HG02938 (cell line): Measurements from ENCODE around the gene TXNRD2.
"Not testable (repeated sequence)": the region's sequence is repeated elsewhere in the genome, so short reads cannot be mapped to it uniquely, and the experiment has no call there.

Experiments used
- ATAC-seq: cut with Tn5 transposase; IDR thresholded peaks from one replicate; pipeline ENCODE4 v1.9.1; 2021; ENCODE audit warnings: mild to moderate bottlenecking, moderate library complexity; ENCODE audit not compliant: unreplicated experiment

The TXNRD2 gene

DNA sequence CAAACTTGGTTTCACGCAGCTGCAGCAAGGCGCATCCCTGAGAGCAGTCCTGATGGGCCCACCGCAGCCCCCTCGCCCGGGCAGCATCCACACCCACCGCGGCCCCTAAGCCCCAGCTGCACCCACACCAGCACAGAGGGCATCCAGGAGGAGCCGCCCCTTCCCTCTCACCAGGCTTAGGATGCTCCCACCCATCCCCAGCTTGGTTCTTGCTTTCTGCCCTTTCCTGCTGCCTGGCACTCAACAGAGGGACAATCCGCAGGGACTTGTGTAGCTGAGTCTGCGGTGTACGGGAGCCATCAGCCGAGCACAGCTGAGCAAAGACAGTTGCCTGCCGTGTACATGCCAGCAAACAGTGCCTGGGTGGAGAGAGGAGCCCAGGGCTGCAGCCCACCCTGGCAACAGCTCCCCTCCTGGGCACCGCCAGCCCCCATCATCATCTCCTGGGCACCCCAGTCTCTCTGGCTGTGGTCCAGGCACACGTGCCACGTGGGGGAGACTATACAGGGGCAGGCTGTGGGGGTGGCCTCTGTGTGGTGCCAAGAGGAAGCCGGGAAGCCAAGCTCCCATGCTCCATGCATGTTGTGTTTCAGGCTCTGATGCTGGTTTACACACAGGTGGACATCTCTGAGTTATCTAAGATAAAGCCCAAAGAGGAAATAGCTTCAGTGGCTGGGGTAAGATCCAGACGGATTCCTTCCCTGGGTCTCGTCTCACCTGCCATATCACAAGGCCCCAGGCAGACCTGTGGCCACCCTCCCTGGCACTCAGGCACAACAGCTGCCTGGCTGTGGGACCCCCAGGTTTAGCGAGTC lies 50.9 kb downstream of the TXNRD2 start:
- no peak for ATAC-seq

DNA sequence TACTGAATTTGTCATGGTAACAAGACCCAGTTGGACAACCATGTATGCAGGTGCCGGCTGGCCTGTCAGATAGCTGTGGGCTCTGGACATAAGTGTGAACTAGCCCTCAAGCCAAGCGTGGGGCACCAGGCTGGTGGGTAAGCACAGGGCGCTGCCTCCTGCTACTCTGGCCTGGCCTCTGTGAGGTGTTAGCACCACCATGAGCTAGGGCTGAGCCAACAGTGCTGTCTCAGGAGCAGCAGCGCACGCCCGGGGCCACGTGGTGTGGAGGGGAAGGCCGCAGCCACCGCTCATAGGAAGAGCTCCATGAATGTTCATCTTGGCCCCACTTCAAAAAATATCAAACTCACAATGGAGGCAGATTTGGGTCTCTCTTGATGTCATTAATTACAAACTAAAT lies 51.7 kb downstream of the TXNRD2 start:
- no peak for ATAC-seq

DNA sequence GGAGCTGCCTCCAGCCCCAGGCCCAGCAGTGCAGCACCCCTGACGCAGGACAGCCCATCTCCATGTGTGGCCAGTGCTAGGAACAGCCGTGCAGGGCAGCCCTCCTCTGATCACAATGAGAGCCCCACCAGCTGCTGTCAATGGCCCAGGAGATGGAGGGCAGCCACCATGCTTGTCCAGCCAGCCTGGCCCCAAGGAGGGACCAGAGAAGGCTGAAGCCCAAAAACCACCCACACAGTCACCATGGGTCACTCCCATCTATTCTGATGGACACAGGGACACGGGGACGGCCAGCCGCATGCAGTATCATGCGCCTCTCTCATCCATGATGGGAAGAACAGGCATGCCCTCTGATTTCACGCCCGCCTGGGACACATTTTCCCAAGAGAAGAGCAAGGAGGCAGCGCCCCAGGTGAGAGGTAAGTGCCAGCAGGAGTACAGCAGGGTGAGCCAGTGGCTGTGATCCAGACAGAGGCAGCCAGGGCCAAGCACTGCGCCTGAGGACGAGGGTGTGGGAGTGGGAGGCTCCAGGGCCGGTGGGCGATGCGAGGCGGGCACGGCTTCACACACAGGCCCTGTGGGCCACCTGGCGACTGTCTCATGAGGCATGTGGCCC lies 53.4 kb downstream of the TXNRD2 start:
- ATAC-seq: no peak

DNA sequence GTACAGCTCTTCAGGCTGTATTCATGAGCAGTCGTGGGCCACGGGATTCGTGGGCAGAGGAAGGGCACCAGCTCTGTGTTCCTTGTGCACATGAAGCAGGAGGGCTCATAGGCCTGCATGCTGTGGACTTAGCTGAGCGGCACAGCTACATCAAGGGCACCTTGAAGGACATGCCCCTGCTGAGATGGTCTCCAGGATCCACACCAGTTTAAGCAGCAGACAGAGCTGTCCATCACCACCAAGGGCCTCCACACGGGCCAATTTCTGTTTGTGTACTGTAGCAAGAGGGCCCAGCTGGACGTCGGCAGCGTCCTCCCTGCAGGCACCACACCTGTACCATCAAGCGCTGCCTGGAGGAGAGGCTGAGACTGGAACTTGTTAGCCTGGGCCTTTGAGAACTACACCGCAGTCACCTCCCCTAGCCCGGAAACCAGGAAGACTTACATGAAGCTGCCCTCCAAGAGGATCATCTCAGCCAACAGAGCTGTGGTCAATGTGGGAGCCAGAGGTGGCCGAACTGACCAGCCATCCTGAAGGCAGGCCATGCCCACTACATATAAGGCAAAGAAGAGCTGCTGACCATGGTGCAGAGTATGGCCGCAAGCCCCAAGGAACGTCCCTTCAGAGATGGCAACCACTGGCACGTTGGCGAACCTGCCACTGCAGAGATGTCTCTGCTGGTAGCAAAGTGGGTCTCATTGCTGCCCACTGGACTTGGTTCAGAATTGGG lies 54.2 kb downstream of the TXNRD2 start:
- ATAC-seq: no peak

DNA sequence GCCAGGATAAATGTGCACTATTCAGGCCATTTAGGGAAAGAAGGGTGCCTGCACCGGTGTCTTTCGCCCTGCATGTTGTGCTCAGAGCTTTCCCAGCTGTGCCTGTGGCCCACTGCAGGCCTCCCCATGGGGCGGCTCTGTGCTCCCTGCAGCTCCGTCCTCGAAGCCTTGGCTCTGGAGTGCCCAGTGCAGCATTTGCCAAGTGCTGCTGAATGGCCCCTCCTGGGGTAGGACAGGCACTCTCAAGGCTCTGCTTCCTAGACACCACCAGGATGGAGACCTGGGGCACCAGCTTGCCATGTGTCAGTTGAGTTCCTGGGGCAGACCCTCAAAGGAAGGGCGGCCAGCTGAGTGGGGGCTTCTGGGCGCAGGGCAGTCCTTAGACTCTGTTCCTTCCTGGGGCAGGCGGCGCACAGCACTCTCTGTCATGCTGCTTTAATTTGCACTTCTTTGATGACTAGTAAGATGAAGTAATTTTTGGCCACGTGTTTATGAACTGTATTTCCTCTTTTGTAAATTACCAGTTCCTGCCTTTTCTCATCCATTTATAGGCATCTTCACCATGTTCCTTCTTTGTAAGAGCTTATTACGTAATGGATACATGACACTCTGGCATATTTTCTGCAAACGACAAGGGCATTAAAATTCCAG lies 54.9 kb downstream of the TXNRD2 start:
- no peak for ATAC-seq

DNA sequence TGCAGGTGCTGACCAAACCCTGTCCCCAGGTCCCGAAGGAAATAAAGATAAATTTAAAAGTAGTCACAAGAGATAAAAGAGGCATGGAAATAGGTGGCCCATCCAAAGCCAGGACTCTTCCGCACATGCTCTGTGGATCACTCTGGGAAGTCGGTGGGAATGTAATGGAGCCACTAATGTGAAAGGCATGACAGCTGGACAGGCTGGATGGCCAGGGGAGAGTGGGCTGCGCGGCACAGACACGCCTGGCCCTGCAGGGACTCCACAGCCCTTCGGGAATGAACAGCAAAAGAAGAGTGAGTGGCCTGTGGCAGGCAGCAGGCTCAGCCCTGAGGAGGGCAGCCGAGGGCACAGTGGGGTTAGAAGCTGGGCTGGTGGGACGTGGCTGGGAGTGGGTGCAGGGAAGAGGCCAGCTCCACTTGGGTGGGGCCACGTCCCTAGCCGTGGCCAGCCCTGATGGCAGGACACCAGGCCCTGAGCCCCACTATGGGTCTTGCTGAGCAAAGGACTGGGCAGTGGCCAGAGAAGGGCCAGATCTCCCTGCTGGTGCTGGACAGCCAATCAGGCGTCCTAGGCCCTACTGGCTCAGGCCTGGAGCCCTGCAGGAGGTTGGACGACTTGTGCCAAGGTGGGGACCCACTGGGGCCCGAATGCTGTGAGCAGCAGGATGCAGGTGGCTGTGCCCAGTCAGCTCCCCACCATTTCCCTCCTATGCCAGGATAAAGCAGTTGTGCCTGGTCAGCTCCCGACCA lies 55.6 kb downstream of the TXNRD2 start:
- ATAC-seq: no peak

DNA sequence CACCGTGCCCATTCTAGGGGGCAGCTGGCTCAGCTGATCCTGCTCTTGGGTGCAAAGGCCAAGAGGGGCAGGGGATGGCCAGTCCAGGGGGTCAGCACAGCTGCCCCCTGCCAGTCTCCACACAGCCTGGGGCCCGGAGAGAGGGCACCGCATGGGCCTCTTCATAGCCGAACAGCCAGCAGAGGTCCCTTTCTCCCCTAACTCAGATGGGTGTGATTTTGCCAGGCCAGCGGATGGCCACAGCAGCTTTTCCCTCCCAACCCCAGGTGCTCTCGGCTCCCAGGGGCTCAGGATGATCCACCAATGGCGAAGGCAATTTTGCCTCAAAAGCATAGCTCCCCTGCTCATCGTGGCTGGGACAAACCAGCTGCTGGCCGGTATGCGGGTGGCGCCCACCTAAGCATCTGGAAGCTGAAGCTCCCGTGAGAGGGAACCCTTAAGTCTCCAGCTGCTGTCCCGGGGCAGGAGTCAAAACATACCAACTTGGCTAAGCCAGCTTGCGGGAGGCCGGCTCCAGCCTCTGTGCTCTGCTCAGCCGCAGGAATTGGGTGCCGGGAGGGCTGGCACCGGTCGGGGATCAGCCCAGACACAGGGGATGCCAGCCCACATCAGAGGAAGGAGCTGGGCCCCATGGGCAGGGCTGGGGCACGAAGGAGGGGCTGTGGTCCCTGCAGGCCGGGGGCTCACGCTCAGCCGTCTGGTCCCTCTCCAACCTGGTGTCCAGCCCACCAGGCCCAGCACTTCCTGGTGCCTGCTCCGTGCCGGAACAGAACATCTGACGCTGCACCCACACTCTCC lies 56.5 kb downstream of the TXNRD2 start:
- no peak for ATAC-seq

DNA sequence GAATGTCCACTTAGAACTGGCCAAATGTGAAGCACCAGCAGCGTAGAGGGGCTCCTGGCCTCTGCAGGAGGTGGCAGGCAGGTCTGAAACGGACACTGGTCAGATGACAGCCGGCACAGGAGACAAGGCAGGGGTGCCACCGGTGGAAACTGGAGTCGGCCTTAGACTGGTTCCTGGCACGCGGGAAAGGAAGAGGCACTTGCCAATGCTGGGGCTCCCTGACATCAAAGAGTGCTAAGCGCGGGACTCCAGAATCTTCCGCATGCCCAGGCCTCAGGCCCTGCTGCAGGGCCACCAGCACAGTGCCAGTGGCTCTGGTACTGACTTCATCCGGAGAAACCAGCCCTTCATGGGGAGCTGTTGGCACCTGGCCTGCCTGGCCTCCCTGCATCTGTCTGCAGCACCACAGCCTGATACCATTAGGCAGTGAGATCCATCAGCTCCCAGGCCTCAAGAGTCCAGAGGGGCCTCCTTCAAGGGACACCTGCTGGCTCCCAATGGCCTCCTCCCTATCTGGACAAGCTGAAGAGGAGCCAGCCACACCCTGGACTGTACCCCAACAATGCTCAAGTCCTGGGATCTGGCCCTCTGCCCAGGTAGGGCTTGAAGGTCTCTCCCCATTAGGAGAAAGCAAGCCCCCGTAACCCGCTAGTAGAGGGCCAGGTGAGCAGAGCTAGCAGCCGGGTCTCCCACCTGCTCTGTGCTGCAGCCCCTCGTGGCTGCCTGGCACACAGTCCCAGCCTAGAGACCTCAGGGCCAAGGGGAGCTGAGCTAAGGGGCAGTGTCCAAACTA lies 57.3 kb downstream of the TXNRD2 start:
- ATAC-seq: no peak

DNA sequence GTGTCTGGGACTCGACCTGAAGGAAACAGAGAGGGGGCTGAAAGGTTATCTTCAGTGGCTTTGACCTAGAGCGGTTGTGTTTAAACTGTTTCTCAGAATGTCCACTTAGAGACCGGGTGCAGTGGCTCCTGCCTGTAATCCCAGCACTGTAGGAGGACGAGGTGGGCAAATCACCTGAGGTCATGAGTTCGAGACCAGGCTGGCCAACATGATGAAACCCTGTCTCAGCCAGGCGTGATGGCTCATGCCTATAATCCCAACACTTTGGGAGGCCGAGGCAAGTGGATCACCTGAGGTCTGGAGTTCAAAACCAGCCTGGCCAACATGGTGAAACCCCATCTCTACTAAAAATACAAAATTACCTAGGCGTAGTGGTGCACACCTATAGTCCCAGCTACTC lies 58.2 kb downstream of the TXNRD2 start:
- ATAC-seq: not testable (repeated sequence)

DNA sequence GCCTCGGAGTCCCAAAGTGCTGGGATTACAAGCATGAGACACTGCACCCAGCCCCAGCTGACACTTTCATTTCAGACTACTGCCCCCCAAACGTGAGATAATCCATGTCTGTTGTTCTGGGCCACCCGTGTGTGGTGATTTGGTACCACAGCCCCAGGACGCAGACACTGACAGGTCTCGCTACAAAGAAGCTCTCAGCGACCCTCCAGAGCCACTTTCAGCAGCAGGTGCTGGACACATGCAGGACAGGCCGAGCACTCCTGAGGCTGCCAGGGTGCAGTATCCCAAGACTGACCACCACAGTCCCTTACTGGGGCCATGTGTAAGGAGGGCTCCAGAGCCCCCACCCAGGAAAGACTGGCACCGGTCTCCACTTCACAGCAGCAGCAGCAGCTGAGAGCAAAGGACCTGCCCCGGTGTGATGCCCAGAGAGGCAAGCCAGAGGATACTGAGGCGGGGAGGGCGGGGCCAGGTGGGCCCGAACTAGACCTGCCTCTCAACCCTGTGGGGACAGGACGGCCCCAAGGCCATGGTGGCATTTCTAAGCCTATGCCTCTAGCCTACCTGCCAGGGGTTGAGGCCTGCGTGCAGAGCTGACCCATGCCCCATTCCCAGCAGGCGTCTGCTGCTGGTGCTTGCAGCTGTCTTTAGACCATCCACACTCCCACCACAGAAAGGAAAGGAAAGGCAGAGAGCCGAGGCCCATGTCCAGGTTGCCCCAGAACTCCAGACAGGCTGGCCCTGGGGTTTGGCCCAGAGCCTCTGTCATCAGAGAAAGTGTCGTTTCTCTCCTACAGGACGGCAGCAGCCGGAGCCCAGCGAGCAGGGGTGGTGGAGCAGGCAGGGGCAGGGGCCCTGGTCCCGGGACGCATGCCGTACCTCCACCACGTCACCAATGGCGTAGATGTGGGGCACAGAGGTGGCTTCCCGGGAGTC lies 58.9 kb downstream of the TXNRD2 start:
- ATAC-seq: no peak

DNA sequence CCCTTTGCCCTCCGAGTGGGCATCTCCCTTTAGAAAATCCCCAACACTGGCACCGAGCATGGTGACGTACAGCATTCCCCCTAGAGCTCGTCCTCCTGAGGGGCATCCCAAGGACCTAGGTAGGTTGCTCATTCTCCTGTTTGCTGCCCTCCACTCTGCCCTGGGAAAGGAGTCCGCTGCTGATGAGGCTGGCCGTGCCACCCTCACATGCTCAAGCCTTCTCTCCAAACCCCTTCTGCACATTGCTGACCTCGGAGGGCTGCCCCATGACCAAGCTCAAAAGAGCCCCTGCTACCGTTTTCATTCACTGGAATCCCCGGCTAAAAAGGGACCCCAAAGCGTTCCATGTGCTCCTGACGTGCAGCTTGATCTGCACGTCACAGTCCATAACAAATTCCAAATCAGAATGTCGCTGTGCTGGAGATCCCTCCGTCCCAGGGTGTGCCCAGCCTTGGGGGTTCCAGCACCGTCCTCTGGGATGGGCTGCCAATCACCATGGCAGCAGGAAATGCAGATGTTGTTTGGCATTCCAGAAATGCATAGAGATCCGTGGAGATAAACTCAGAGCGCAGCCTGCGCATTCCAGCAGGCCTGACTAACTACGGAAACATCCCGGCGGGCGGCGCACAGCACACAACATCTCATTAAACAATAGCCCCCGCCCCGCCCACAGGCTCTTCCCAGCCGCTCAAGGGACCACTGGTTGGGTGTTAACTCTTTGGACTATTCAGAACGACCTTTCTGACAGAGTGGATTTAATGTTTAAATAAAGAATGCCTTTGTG lies 60.6 kb downstream of the TXNRD2 start:
- ATAC-seq: no peak

DNA sequence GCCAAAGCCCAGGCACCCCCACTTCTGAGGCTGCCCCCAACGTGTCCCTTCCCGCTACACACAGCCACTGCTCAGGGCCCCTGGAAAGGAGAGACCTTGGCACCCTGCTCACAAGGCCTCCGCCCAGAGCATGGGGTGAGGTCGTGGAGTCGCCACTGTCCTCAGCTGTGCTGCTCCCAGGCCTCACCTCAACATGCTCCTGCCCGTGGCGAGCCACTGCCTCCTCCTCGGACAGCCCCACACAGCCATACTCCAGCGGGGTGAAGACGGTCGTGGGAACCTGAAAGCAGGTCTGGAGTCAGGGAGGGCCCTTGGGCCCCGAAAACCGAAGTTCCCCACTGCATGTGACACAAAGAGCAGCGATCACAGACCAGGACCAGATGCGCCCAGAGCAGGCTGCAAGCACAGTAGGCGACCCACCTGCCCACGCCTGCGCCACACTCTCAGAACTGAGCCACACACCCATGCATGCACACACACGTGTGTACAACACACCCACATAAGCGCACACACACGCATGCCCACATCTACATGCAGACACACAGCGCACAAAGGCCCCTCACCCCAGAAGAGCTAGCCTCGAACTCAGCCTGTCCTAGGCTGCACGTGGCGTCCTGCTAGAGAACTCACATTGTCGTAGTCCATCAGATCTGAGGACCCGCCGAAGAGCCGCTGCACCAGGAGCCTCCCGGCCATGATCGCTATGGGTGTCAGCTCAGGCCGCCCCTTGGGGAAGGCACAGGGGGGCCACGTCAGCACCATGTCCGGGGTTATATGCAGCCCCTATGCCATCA lies 61.4 kb downstream of the TXNRD2 start:
- no peak for ATAC-seq

DNA sequence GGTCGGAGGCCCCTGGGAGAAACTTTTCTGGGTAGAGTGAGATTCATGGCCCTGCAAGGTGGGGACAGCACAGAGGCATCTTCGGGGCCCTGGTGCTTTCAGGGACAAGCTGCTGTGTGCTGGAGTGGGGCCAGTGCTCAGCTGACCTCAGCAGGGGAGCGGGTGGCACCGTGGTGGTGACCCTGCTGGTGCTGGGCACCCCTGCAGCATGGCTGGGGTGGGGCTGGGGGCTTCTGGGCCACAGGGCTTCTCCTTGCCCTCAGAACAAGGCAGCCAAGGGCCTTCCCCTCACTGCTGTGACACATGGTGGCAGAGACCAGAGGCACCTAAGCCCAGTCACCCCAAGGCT lies 62.0 kb downstream of the TXNRD2 start:
- ATAC-seq: no peak

DNA sequence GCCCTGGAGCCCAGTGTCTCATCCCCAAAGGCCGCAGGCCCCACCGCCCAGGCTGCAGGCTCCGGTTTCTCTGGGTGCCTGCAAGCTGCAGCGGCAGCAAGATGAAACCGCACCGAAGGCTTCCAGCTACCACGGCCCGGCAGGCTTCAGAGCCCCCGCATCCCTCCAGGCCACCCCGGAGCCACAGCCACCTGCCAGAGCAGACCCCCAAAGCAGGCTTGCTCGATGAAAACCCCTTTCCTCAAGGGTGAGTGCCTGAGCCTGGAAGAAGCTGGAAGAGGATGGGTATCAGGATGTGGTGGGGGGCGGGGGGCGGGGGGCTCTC lies 62.4 kb downstream of the TXNRD2 start:
- no peak for ATAC-seq

DNA sequence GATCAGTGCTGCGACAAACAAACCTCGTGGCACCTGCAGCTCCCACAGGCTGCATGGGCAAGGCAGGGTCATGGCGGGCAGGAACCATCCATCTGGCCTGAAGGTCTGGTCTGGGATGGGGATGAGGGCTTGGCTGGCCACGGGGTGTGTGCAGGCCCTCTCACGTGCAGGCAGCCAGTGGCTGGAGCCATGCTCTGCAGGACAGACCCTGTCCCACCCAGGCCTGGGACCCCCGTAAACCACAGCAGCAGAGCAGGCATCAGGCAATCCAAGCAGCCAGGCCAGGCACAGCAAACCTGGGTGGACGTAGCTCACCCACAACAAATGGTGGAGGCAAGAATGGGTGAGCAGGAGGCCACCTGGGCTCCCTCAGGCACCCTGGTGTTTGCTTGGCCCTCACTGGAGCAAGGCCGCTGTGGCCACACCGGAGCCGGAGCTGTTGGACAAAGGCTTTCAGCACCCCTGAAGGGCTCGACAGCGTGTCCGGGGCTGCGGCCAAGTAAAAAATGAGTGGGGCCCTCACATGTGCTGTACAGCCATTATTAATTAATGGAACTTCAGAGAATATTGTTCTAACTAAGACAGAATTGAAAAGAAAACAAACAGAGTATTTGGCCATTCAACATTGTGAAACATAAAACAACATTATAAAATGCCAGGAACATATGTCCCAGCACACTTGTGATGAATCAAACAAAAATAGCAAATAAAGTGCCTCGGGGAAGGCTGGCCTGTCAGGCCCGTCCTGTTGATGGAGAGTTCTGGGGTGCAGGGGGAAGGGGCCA lies 63.0 kb downstream of the TXNRD2 start:
- no peak for ATAC-seq
